SU-DHL-6 (cell line): Measurements from ENCODE around the gene ACADS.

Experiments used
- H2AFZ ChIP-seq: fragments of 200-600 bp; sonication (generic); 2 replicates; pipeline ENCODE4 v1.6.1; 2014; ENCODE audit warnings: low read depth, mild to moderate bottlenecking, moderate library complexity, mixed read lengths, antibody characterized with exemption, low read length; ENCODE audit not compliant: severe bottlenecking
- H3F3A ChIP-seq: fragments of 200-600 bp; shearing (Covaris generic); 2 replicates; pipeline ENCODE4 v1.6.0; 2016; ENCODE audit warnings: antibody characterized with exemption, mild to moderate bottlenecking; ENCODE audit not compliant: insufficient read depth
- H3K27ac ChIP-seq: fragments of 200-600 bp; sonication (generic); 2 replicates; pipeline ENCODE4 v1.5.1; 2016; ENCODE audit warnings: low read depth, mild to moderate bottlenecking, low read length, moderate library complexity, mixed read lengths
- H3K27me3 ChIP-seq: fragments of 200-600 bp; sonication (generic), shearing (Covaris generic); 2 replicates; pipeline ENCODE4 v1.6.0; 2014; ENCODE audit warnings: mild to moderate bottlenecking, low read length
- H3K36me3 ChIP-seq: fragments of 200-600 bp; sonication (generic); 2 replicates; pipeline ENCODE4 v1.6.1; 2014; ENCODE audit warnings: mild to moderate bottlenecking, low read length, mixed read lengths
- H3K4me2 ChIP-seq: fragments of 300-600, 200-600 bp; shearing (Covaris generic), sonication (generic); 2 replicates; pipeline ENCODE4 v1.6.0; 2014; ENCODE audit warnings: low read length, low read depth, mild to moderate bottlenecking; ENCODE audit not compliant: poor library complexity, severe bottlenecking
- H3K4me3 ChIP-seq: fragments of 200-600 bp; sonication (generic); 2 replicates; pipeline ENCODE4 v1.5.1; 2014; ENCODE audit warnings: antibody characterized with exemption, low read length, mild to moderate bottlenecking, mixed read lengths; ENCODE audit not compliant: insufficient read depth, poor library complexity, severe bottlenecking
- H3K79me2 ChIP-seq: fragments of 200-600 bp; sonication (generic); 2 replicates; pipeline ENCODE4 v1.6.1; 2014; ENCODE audit warnings: mild to moderate bottlenecking, low read length, moderate library complexity; ENCODE audit not compliant: insufficient read depth
- H3K9ac ChIP-seq: fragments of 200-600 bp; sonication (generic); 2 replicates; pipeline ENCODE4 v1.7.0; 2014; ENCODE audit warnings: mild to moderate bottlenecking, low read length
- H3K9me2 ChIP-seq: fragments of 200-600 bp; sonication (generic); replicated peaks from 2 replicates; pipeline ENCODE4 v1.6.1; 2014; ENCODE audit warnings: low read length; ENCODE audit not compliant: insufficient read depth
- H3K9me3 ChIP-seq: fragments of 200-600 bp; sonication (generic); 2 replicates; pipeline ENCODE4 v1.6.1; 2014; ENCODE audit warnings: low read length, mixed read lengths; ENCODE audit not compliant: insufficient read depth
- H4K20me1 ChIP-seq: fragments of 200-600 bp; sonication (generic); 2 replicates; pipeline ENCODE4 v1.6.1; 2014; ENCODE audit warnings: low read depth, mild to moderate bottlenecking, antibody characterized with exemption, low read length, moderate library complexity, mixed read lengths
- CTCF ChIP-seq: fragments of 200-600 bp; sonication (generic); IDR thresholded peaks from one replicate; pipeline ENCODE4 v1.5.1; 2017; ENCODE audit warnings: antibody characterized with exemption, mild to moderate bottlenecking, low read length, moderate library complexity; ENCODE audit not compliant: insufficient read depth, poor library complexity, severe bottlenecking
- EZH2phosphoT487 ChIP-seq: fragments of 200-600 bp; sonication (generic), shearing (Covaris generic); conservative IDR thresholded peaks from 2 replicates; pipeline ENCODE4 v1.6.1; 2018; ENCODE audit warnings: mild to moderate bottlenecking, antibody characterized with exemption, low read length, moderate library complexity, mixed read lengths

Gene ACADS

GRCh38 chr12:120712610-120713009 is 13.0 kb upstream of the ACADS start:
- no peaks in the 10 kb centered on the region for H3K36me3 ChIP-seq
- no peaks in the 10 kb centered on the region for H3K9me3 ChIP-seq
- no peaks in the 10 kb centered on the region for H3K79me2 ChIP-seq
- H3K4me2 ChIP-seq: no peak overlapping the region
- no peak overlapping the region for H2AFZ ChIP-seq
- H4K20me1 ChIP-seq: no peaks in the 10 kb centered on the region
- no peaks in the 10 kb centered on the region for H3K9me2 ChIP-seq
- peaks cover 16% of the 10 kb centered on the region; the same call in 1 of the 2 replicates for H3F3A ChIP-seq
- H3K27me3 ChIP-seq: no peaks in the 10 kb centered on the region
- no peak overlapping the region for H3K27ac ChIP-seq
- H3K4me3 ChIP-seq: no peak overlapping the region
- no peak for TF ChIP-seq CTCF
- no peak for TF ChIP-seq EZH2phosphoT487
- no peak overlapping the region for H3K9ac ChIP-seq

DNA sequence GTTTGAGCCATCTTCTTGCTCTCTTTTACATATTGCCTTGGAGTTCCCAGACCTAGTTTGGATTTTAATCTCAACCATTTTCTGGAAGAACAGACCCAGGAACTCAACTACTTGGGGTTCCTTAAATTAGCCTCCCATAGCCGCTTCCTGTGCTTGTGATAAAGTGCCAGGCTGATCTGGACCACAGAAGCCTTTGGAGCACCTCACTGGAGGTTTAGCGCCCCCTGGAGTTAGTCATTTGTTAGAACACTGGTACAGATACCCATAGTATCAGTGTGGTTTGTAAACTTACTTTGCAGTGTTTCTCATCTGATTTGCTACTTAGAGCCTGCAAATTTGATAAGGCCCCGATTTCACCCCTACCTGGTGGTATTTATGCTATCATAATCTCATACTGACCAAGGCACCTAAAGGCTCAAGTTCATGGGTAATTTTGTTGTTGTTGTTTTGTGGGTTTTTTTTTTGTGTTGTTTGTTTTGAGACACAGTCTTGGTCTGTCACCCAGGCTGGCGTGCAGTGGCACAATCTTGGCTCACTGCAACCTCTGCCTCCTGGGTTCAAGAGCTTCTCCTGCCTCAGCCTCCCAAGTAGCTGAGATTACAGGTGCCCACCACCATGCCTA is 11.7 kb upstream of the ACADS start:
- no peak overlapping the region for H3K9ac ChIP-seq
- no peaks in the 10 kb centered on the region for H3K36me3 ChIP-seq
- H2AFZ ChIP-seq: no peak overlapping the region
- peaks cover 12% of the 10 kb centered on the region; the same call in 1 of the 2 replicates for H3F3A ChIP-seq
- no peak overlapping the region for H3K4me2 ChIP-seq
- no peaks in the 10 kb centered on the region for H4K20me1 ChIP-seq
- no peaks in the 10 kb centered on the region for H3K9me2 ChIP-seq
- no peaks in the 10 kb centered on the region for H3K79me2 ChIP-seq
- H3K27ac ChIP-seq: no peak overlapping the region
- H3K4me3 ChIP-seq: no peak overlapping the region
- no peaks in the 10 kb centered on the region for H3K27me3 ChIP-seq
- no peaks in the 10 kb centered on the region for H3K9me3 ChIP-seq
- TF ChIP-seq EZH2phosphoT487: no peak
- peak; percentile 58 for TF ChIP-seq CTCF

- Histone ChIP-seq H3K9me2 (no peaks in the 10 kb centered on the region), H3K4me3 (no peak overlapping the region), H3K27me3 (no peaks in the 10 kb centered on the region), H3K36me3 (no peaks in the 10 kb centered on the region), H2AFZ (no peak overlapping the region), H3K9ac (no peak overlapping the region), H4K20me1 (no peaks in the 10 kb centered on the region), H3K4me2 (no peak overlapping the region), H3K79me2 (no peaks in the 10 kb centered on the region), H3K27ac (no peak overlapping the region), H3F3A (0 out of 2 replicates have a peak, but pooled peaks cover under 1% of the 10 kb centered on the region), H3K9me3 (no peaks in the 10 kb centered on the region)
- TF ChIP-seq CTCF (no peak), EZH2phosphoT487 (no peak)
Measured at GRCh38 chr12:120718055-120718454, 7.6 kb upstream of the ACADS start.
